Left lung (tissue), 10 donors: Measurements from ENCODE around the gene NBL1. TPM values are rescaled to one million over a fixed set of nuclear protein-coding genes. Genes with fewer than 3 reads are reported as not detected.
A peak's percentile ranks its signal among the peaks of the same experiment; 100 is the strongest.

Source experiments
- ATAC-seq: fragments of 200-7000 bp; cut with Tn5 transposase; one replicate; pipeline ENCODE4 v1.9.1; 2020; ENCODE audit warnings: moderate library complexity
- DNase-seq, 4 donors: peaks; one replicate each; pipeline ENCODE4 v3.0.0-alpha.2; 2013 to 2020
- H3K27ac ChIP-seq, 2 donors: fragments of 200-600 bp; sonication (generic) in 1 of 2; one replicate each; pipeline versions ENCODE4 v1.5.0 to v1.8.0; 2020 to 2021
- H3K27me3 ChIP-seq, 2 donors: fragments of 200-600 bp; sonication (generic) in 1 of 2; one replicate each; pipeline versions ENCODE4 v1.5.0 to v1.8.0; 2020 to 2021
- H3K36me3 ChIP-seq, 2 donors: fragments of 200-600 bp; sonication (generic) in 1 of 2; one replicate each; pipeline versions ENCODE4 v1.5.0 to v1.8.0; 2020 to 2021
- H3K4me1 ChIP-seq, 2 donors: fragments of 200-600 bp; one replicate each; pipeline ENCODE4 v1.8.0; 2021
- H3K4me3 ChIP-seq, 2 donors: fragments of 200-600 bp; sonication (generic) in 1 of 2; one replicate each; pipeline versions ENCODE4 v1.5.0 to v1.8.0; 2020 to 2021; ENCODE audit warnings: mild to moderate bottlenecking in 1 of 2
- H3K9me3 ChIP-seq, 2 donors: fragments of 200-600 bp; sonication (generic) in 1 of 2; one replicate each; pipeline versions ENCODE4 v1.5.0 to v1.8.0; 2020 to 2021
- intact Hi-C, 2 donors: fragments of 100-400 bp; cut with DNase I; formaldehyde crosslinking; loops; one replicate each; pipeline versions ENCODE4 v1.11.2 to v1.14.2; 2022
- polyA plus RNA-seq, 6 donors: library from polyadenylated mRNA; unstranded; fragments of 120-200 nt; gene quantifications; one replicate each; pipeline ENCODE4 v1.2.1, GENCODE V29; 2013; ENCODE audit not compliant: insufficient read length in 6 of 6
- total RNA-seq, 2 donors: library from RNA; stranded (reverse); fragmentation: NEBNext Ultra II Directional; extraction: Animal tissue kit (Norgen Biotek cat#: 25700); gene quantifications; one replicate each; pipeline ENCODE4 v1.2.1, GENCODE V29; 2021
- TF ChIP-seq, protein P1 (sequence below), 2 donors: fragments of 200-600 bp; sonication (generic) in 1 of 2; IDR thresholded peaks; one replicate each; pipeline versions ENCODE4 v1.5.0 to v1.8.0; 2021; ENCODE audit warnings: antibody characterized with exemption in 2 of 2
- donor health status: DM: no; HTN: yes; CAD: no.
- donor health status: DM: no; HTN: no; CAD: no.

NBL1 gene
- total and polyA plus RNA-seq, 8 donors: 69.1 to 180 (median 89.6) TPM

DNA sequence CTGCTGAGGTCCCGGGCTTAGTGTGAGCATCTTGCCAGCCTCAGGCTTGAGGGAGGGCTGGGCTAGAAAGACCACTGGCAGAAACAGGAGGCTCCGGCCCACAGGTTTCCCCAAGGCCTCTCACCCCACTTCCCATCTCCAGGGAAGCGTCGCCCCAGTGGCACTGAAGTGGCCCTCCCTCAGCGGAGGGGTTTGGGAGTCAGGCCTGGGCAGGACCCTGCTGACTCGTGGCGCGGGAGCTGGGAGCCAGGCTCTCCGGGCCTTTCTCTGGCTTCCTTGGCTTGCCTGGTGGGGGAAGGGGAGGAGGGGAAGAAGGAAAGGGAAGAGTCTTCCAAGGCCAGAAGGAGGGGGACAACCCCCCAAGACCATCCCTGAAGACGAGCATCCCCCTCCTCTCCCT lies 13.4 kb downstream of the NBL1 start:
- Histone ChIP-seq H3K4me3 (no peak overlapping the region), H3K27me3 (peaks cover 0 to 30% of the 10 kb centered on the region in 2 donors), H3K9me3 (no peaks in the 10 kb centered on the region), H3K27ac (no peak overlapping the region), H3K4me1 (peaks cover 8 to 13% of the 10 kb centered on the region in 2 donors), H3K36me3 (no peaks in the 10 kb centered on the region)
- TF ChIP-seq, protein P1, sequence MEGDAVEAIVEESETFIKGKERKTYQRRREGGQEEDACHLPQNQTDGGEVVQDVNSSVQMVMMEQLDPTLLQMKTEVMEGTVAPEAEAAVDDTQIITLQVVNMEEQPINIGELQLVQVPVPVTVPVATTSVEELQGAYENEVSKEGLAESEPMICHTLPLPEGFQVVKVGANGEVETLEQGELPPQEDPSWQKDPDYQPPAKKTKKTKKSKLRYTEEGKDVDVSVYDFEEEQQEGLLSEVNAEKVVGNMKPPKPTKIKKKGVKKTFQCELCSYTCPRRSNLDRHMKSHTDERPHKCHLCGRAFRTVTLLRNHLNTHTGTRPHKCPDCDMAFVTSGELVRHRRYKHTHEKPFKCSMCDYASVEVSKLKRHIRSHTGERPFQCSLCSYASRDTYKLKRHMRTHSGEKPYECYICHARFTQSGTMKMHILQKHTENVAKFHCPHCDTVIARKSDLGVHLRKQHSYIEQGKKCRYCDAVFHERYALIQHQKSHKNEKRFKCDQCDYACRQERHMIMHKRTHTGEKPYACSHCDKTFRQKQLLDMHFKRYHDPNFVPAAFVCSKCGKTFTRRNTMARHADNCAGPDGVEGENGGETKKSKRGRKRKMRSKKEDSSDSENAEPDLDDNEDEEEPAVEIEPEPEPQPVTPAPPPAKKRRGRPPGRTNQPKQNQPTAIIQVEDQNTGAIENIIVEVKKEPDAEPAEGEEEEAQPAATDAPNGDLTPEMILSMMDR (IDR thresholded peaks at IDR 0.05): no peak
- no peak for ATAC-seq
- DNase-seq: peak in 1 of 4 donors; percentile 60
- intact Hi-C loops: loop anchor here in 1 of 2 donors (10.0 kb wide), 1 partner anchor 313 kb away; no protein-coding TSS in a partner anchor

DNA sequence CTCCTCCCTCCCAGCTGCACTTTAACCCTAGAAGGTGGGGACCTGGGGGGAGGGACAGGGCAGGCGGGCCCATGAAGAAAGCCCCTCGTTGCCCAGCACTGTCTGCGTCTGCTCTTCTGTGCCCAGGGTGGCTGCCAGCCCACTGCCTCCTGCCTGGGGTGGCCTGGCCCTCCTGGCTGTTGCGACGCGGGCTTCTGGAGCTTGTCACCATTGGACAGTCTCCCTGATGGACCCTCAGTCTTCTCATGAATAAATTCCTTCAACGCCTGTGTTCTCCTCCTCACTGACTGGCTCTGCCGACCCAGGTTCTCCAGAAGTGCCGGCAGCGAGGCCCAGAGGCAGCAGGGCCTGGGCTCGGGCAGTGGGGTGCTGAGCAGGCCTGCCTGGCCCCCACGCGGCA lies 14.1 kb downstream of the NBL1 start:
- intact Hi-C loops: loop anchor here in 1 of 2 donors (10.0 kb wide), 1 partner anchor 313 kb away; no protein-coding TSS in a partner anchor
- peaks cover 8 to 13% of the 10 kb centered on the region in 2 donors for H3K4me1 ChIP-seq
- H3K27me3 ChIP-seq: peaks cover 0 to 37% of the 10 kb centered on the region in 2 donors
- H3K27ac ChIP-seq: no peak overlapping the region
- TF ChIP-seq, protein P1 (IDR thresholded peaks at IDR 0.05): no peak
- DNase-seq: peak in 1 of 4 donors; percentile 55
- H3K4me3 ChIP-seq: no peak overlapping the region
- no peaks in the 10 kb centered on the region for H3K9me3 ChIP-seq
- no peaks in the 10 kb centered on the region for H3K36me3 ChIP-seq
- no peak for ATAC-seq

DNA sequence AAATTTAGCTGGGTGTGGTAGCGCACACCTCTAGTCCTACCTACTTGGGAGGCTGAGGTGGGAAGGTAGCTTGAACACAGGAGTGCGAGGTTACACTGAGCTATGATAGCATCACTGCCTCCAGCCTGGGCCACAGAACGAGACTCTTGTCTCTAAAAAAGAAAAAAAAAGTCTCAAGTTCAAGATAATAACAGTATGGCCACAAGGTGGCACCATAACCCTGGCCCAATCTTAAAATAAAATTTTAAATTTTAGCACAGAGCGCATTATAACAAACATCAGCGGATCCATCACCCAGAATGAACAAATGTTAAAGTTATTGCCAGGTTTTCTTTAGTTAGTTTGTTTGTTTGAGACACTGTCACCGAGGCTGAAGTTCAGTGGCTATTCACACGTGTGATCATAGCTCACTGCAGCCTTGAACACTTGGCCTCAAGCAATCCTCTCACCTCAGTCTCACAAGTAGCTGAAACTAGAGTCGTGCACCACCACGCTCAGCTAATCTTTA lies 17.7 kb downstream of the NBL1 start:
- TF ChIP-seq, protein P1 (IDR thresholded peaks at IDR 0.05): peak; percentile 36 to 66
- ATAC-seq (peak; percentile 23), DNase-seq (peak in 1 of 4 donors; percentile 62)
- Histone ChIP-seq H3K4me1 (peaks cover 0 to 10% of the 10 kb centered on the region in 2 donors), H3K27me3 (peaks cover 29 to 73% of the 10 kb centered on the region in 2 donors), H3K9me3 (no peaks in the 10 kb centered on the region), H3K36me3 (no peaks in the 10 kb centered on the region), H3K27ac (no peak overlapping the region), H3K4me3 (no peak overlapping the region)
- intact Hi-C loops: no loop called here

DNA sequence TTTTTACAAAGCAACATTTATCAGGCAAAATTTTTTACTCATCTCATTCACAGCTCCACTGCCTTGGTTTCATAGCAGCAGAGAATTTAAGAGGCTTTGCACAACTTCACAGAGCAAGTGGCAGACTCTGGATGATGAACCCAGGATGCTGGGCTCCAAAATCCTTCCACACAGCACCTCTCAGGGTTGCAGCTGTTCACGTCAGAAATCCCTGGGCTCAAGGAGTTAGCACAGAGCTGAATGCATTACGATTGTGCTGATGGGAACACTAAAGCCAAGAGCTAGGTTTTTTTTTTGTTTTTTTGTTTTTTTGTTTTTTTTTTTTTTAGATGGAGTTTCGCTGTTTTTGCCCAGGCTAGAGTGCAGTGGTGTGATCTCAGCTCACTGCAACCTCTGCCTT lies 18.2 kb downstream of the NBL1 start:
- DNase-seq (no peak), ATAC-seq (no peak)
- intact Hi-C loops: no loop called here
- no peak overlapping the region for H3K27ac ChIP-seq
- TF ChIP-seq, protein P1 (IDR thresholded peaks at IDR 0.05): no peak
- peaks cover 29 to 78% of the 10 kb centered on the region in 2 donors for H3K27me3 ChIP-seq
- no peak overlapping the region for H3K4me3 ChIP-seq
- H3K9me3 ChIP-seq: no peaks in the 10 kb centered on the region
- peaks cover 0 to 10% of the 10 kb centered on the region in 2 donors for H3K4me1 ChIP-seq
- no peaks in the 10 kb centered on the region for H3K36me3 ChIP-seq

DNA sequence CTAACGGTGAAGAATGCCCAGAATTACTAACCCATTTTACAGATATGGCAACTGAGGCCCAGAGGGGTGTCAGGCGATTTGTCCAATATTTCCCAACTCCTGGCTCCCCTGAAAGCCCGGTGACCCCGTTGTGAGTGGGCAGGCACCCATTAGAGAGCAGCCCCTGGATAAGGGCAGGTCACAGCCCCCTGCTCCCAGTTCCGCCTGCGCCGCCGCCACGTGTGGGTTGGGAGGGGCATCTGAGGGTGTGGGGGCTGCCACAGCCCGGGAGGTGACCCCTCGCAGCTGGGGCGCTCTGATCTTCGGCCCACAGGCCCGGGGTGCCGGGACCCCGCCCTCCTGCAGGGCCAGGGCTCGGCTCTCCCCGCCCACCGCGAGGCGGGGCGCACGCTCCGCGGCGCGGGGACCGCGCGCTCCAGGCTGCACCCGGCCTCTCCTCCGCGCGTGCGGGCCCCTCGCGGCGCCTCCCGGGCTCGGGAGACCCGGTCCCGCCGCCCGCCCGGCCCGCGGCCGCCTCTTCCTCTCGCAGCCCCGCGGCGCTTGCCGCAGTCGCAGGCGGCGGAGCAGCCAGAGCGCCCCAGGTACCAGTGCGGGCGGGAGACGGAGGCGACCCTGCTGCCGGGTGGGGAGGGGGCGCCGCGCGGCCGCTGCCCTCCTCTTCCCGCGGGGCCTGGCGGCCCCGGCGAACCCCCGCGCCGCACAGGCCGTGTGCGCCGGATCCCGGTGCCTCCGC lies 20.5 kb downstream of the NBL1 start, which contains the start of gene HTR6:
HTR6 (plus strand) TSS at position 423 of the 733 bp plus-strand sequence. CDS start 879 bp downstream, outside the sequence.
- no peak within 1 kb of the TSS for H3K4me3 ChIP-seq
- H3K36me3 ChIP-seq: no peaks in the 10 kb centered on the region
- TF ChIP-seq, protein P1 (IDR thresholded peaks at IDR 0.05): no peak
- peaks cover 29 to 97% of the 10 kb centered on the region in 2 donors for H3K27me3 ChIP-seq
- H3K27ac ChIP-seq: no peak within 1 kb of the TSS
- peaks cover 0 to 9% of the 10 kb centered on the region in 2 donors for H3K4me1 ChIP-seq
- no peak for DNase-seq
- H3K9me3 ChIP-seq: no peaks in the 10 kb centered on the region
- no peak for ATAC-seq
- intact Hi-C loops: no loop called here
